GM21723 (cell line): ENCODE results near the gene KRTAP21-1.
"Not testable (repeated sequence)": the region's sequence is repeated elsewhere in the genome, so short reads cannot be mapped to it uniquely, and the experiment has no call there.

Source experiments
- ATAC-seq: cut with Tn5 transposase; IDR thresholded peaks from one replicate; pipeline ENCODE4 v1.9.1; 2021; ENCODE audit warnings: mild to moderate bottlenecking, moderate library complexity; ENCODE audit not compliant: unreplicated experiment

Gene KRTAP21-1

GRCh38 chr21:30755328-30755727, at the start of gene KRTAP21-1:
Gene KRTAP21-1 (minus strand): TSS chr21:30755428. CDS start chr21:30755378, 50 bp downstream.
- not testable (repeated sequence) for ATAC-seq

- no peak for ATAC-seq
Measured at GRCh38 chr21:30800605-30801004, 45.4 kb upstream of the KRTAP21-1 start.

- no peak for ATAC-seq
Measured at GRCh38 chr21:30793581-30794314, 38.5 kb upstream of the KRTAP21-1 start.

GRCh38 chr21:30779249-30779648, 24.0 kb upstream of the KRTAP21-1 start:
- ATAC-seq, result no peak

- no peak for ATAC-seq
Measured at GRCh38 chr21:30769724-30770431, 14.7 kb upstream of the KRTAP21-1 start.

- no peak for ATAC-seq
Measured at GRCh38 chr21:30760776-30761175, 5.5 kb upstream of the KRTAP21-1 start.

- no peak for ATAC-seq
Measured at GRCh38 chr21:30758306-30758705, 3.1 kb upstream of the KRTAP21-1 start.

GRCh38 chr21:30747159-30747558, 8.1 kb downstream of the KRTAP21-1 start, which contains the start of gene KRTAP21-2:
Gene KRTAP21-2 (minus strand): TSS chr21:30747259. CDS start chr21:30747202, 57 bp downstream.
- ATAC-seq, result no peak

GRCh38 chr21:30740462-30740861, 14.8 kb downstream of the KRTAP21-1 start:
- ATAC-seq, result no peak

- no peak for ATAC-seq
Measured at GRCh38 chr21:30733026-30733425, 22.2 kb downstream of the KRTAP21-1 start.

- ATAC-seq, result no peak
Measured at GRCh38 chr21:30726726-30727125, 28.5 kb downstream of the KRTAP21-1 start.

GRCh38 chr21:30719401-30719800, 35.8 kb downstream of the KRTAP21-1 start:
- ATAC-seq, result no peak

GRCh38 chr21:30718239-30718909, 36.9 kb downstream of the KRTAP21-1 start, which contains the start of gene KRTAP21-3:
Gene KRTAP21-3 (minus strand): TSS chr21:30718777. CDS start chr21:30718759, 18 bp downstream.
- ATAC-seq, result no peak

- no peak for ATAC-seq
Measured at GRCh38 chr21:30717105-30717504, 38.1 kb downstream of the KRTAP21-1 start.

GRCh38 chr21:30714946-30715345, 40.3 kb downstream of the KRTAP21-1 start:
- no peak for ATAC-seq

- no peak for ATAC-seq
Measured at GRCh38 chr21:30714456-30714855, 40.8 kb downstream of the KRTAP21-1 start.

- no peak for ATAC-seq
Measured at GRCh38 chr21:30713766-30714165, 41.5 kb downstream of the KRTAP21-1 start.

GRCh38 chr21:30710499-30710898, 44.7 kb downstream of the KRTAP21-1 start:
- no peak for ATAC-seq

- ATAC-seq, result no peak
Measured at GRCh38 chr21:30707409-30707808, 47.8 kb downstream of the KRTAP21-1 start.
